NB4 (cell line): ENCODE results near the gene APOBEC3A.

Experiments used
- CTCF ChIP-seq: IDR thresholded peaks from one replicate; pipeline ENCODE4 v1.5.1; 2012; ENCODE audit warnings: low read depth, low read length
- MYC ChIP-seq: IDR thresholded peaks from 2 replicates; pipeline ENCODE4 v1.6.1; 2011; ENCODE audit warnings: low read depth, low read length
- POLR2A ChIP-seq: IDR thresholded peaks from 2 replicates; pipeline ENCODE4 v1.6.1; 2011; ENCODE audit warnings: mild to moderate bottlenecking; ENCODE audit not compliant: insufficient read length; ENCODE audit errors: extremely low read depth
- TF ChIP-seq, protein P1 (sequence below): IDR thresholded peaks from 2 replicates; pipeline ENCODE4 v1.6.1; 2011; ENCODE audit warnings: low read depth, low read length

GRCh38 chr22:38953577-38954413, 3.6 kb upstream of the APOBEC3A start:
- TF ChIP-seq CTCF: no peak
- TF ChIP-seq POLR2A: no peak
- TF ChIP-seq, protein P1, sequence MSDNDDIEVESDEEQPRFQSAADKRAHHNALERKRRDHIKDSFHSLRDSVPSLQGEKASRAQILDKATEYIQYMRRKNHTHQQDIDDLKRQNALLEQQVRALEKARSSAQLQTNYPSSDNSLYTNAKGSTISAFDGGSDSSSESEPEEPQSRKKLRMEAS: no peak
- TF ChIP-seq MYC: no peak
